HG03354 (cell line): ENCODE data around the gene KRTAP4-12.
"Not testable (repeated sequence)": the region's sequence is repeated elsewhere in the genome, so short reads cannot be mapped to it uniquely, and the experiment has no call there.

Source experiments
- ATAC-seq: cut with Tn5 transposase; IDR thresholded peaks from one replicate; pipeline ENCODE4 v1.9.1; 2021; ENCODE audit warnings: mild to moderate bottlenecking; ENCODE audit not compliant: unreplicated experiment, poor library complexity, severe bottlenecking

KRTAP4-12 gene

GRCh38 chr17:41099682-41100480, 24.1 kb downstream of the KRTAP4-12 start:
- ATAC-seq, result not testable (repeated sequence)

DNA sequence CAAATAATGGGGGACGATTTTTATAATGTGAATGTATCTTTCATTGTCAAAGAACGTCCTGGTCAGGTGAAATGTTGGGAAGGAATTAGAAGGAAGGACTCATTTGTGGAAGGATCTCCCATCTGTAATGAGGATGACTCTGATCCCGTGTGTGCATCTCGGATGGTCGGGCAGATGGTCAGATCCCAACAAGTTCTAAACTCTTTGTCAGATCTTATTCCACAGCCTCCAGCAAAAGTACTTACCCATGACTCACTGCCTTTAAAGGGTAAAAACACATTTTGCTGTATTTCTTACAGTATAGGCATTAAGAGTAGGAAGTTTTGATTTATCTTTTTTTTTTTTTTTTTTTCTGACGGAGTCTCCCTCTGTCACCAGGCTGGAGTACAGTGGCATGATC, 25.5 kb downstream of the KRTAP4-12 start:
- no peak for ATAC-seq

- no peak for ATAC-seq
Measured at GRCh38 chr17:41098042-41098441, 25.9 kb downstream of the KRTAP4-12 start, which contains the start of gene KRTAP4-8. Gene KRTAP4-8, minus strand, starts transcription at chr17:41098142. Its CDS starts 58 bp downstream, at chr17:41098084.

- no peak for ATAC-seq
Measured at GRCh38 chr17:41096055-41096454, 27.9 kb downstream of the KRTAP4-12 start.

DNA sequence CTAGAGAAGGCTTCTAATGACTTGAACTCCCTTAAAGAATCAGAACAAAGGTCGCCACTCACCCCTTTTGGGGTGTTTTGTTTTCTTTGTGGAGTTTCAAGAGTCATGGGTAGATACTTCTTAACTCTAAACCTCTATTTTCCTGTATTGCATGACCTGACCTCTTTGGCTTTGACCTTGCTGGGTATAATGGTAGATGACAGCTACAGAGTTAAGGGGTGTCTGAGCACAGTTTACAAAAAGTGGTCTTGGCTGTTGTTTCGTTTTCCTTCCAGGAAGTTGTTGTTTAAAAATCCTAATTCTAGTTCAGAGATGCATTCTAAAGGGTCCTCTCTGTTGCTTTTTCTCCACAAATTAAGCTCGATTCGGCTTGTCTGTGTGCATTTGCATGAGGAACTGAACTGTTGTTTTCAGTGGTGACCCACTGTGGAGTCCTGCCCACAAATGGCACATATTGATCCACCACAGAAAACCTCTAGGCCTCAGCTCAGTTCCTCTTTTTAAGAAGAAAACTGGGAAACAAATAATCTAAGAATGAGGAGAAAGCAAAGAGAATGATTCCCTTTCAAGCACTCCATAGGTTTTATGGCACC, 35.1 kb downstream of the KRTAP4-12 start:
- ATAC-seq, result not testable (repeated sequence)

- not testable (repeated sequence) for ATAC-seq
Measured at GRCh38 chr17:41084100-41084856, 39.7 kb downstream of the KRTAP4-12 start, which contains the start of gene KRTAP4-7. Gene KRTAP4-7, plus strand, starts transcription at chr17:41084150. Its CDS starts 57 bp downstream, at chr17:41084207.

DNA sequence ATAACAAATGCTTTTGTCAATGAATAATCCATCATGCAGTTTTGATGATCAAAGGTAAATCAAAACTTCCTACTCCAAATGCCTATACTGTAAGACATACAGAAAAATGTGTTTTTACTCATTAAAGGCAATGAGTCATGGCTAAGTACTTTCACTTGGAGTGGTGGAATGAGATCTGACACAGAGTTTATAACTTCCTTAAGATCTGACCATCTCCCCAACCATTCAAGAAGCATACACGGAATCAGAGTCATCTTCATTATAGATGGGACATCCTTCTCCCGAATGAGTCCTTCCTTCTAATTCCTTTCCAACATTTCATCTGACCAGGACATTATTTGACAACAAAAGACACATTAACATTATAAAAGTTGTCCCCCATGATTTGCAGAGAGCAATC, 40.6 kb downstream of the KRTAP4-12 start:
- not testable (repeated sequence) for ATAC-seq

GRCh38 chr17:41082626-41083025, 41.4 kb downstream of the KRTAP4-12 start:
- ATAC-seq, result no peak

- ATAC-seq, result no peak
Measured at GRCh38 chr17:41076788-41077187, 47.2 kb downstream of the KRTAP4-12 start.

GRCh38 chr17:41073676-41074075, 50.3 kb downstream of the KRTAP4-12 start:
- ATAC-seq, result no peak
